ENCODE results near the gene ZNF669. TPM values are rescaled to one million over a fixed set of nuclear protein-coding genes. Genes with fewer than 3 reads are reported as not detected.

The ZNF669 gene
- polyA plus RNA-seq, 3 donors: 5.1 to 8.9 (median 8.9) TPM

DNA sequence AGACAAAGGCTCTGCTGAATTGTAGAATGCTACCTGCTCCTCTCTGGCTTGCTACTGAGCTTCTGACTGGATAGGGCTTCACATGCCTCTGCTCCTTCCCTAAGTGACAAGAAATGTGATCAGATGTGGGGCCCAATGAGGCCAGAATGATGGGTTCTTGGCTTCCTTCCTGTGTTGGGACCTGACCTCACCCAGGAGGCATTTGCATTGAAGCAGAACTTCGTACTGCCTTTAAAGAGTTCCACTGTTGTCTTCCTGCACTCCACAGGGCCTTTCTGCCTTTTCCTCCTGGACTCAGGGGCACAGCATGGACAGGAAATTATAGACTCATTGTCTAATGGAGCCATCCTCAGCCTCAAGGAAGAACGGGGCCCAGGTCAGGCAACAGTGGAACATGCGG is 39.9 kb downstream of the ZNF669 start:
- Mint-ChIP-seq H3K36me3 (peaks cover 7 to 24% of the 10 kb centered on the region in 2 donors), H3K4me1 (no peaks in the 10 kb centered on the region), H3K9me3 (peaks cover 40 to 81% (median 73%) of the 10 kb centered on the region in 7 donors), H3K4me3 (no peak overlapping the region), H3K27me3 (ENCODE audit: low read depth in 3 of 3) (peaks cover 0 to 7% (median 2%) of the 10 kb centered on the region in 3 donors), H3K27ac (no peak overlapping the region)
- WGBS (ENCODE audit: insufficient coverage): 96% methylated on average over 3 of the region's 3 CpGs
- Histone ChIP-seq H3K4me3 (replicated peaks in 1 of 3; ENCODE audit: low read depth in 2 of 3, low read length in 3 of 3) (no peak overlapping the region), H3K79me2 (ENCODE audit: insufficient read depth, low read length) (peaks cover 12% of the 10 kb centered on the region), H3K4me1 (ENCODE audit: control insufficient read depth in 1 of 2, insufficient read depth in 2 of 2, low read length in 2 of 2) (no peaks in the 10 kb centered on the region), H2AFZ (ENCODE audit: insufficient read depth, low read depth, low read length, poor library complexity, severe bottlenecking) (no peak overlapping the region), H4K20me1 (ENCODE audit: insufficient read depth, low read length) (no peaks in the 10 kb centered on the region), H3K4me2 (replicated peaks; ENCODE audit: extremely low read depth, low read length, poor library complexity, severe bottlenecking) (no peak overlapping the region), H3K9ac (ENCODE audit: insufficient read depth, low read length, poor library complexity, severe bottlenecking) (no peak overlapping the region), H3K27ac (ENCODE audit: low read depth in 1 of 2, low read length in 2 of 2) (no peak overlapping the region), H3K27me3 (ENCODE audit: control insufficient read depth in 2 of 2, insufficient read depth in 2 of 2, low read length in 2 of 2) (no peaks in the 10 kb centered on the region), H3K9me3 (replicated peaks in 1 of 2; ENCODE audit: control insufficient read depth in 1 of 2, insufficient read depth in 1 of 2, low read length in 2 of 2) (peaks cover 58 to 90% of the 10 kb centered on the region in 2 donors), H3K36me3 (replicated peaks in 1 of 2; ENCODE audit: control insufficient read depth in 1 of 2, insufficient read depth in 2 of 2, low read length in 2 of 2) (peaks cover 0 to 8% of the 10 kb centered on the region in 2 donors)
- TF ChIP-seq, protein P1, sequence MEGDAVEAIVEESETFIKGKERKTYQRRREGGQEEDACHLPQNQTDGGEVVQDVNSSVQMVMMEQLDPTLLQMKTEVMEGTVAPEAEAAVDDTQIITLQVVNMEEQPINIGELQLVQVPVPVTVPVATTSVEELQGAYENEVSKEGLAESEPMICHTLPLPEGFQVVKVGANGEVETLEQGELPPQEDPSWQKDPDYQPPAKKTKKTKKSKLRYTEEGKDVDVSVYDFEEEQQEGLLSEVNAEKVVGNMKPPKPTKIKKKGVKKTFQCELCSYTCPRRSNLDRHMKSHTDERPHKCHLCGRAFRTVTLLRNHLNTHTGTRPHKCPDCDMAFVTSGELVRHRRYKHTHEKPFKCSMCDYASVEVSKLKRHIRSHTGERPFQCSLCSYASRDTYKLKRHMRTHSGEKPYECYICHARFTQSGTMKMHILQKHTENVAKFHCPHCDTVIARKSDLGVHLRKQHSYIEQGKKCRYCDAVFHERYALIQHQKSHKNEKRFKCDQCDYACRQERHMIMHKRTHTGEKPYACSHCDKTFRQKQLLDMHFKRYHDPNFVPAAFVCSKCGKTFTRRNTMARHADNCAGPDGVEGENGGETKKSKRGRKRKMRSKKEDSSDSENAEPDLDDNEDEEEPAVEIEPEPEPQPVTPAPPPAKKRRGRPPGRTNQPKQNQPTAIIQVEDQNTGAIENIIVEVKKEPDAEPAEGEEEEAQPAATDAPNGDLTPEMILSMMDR (IDR thresholded peaks at IDR 0.05): no peak
- DNase-seq: no peak
- intact Hi-C loops (cut with micrococcal nuclease): no loop called here

DNA sequence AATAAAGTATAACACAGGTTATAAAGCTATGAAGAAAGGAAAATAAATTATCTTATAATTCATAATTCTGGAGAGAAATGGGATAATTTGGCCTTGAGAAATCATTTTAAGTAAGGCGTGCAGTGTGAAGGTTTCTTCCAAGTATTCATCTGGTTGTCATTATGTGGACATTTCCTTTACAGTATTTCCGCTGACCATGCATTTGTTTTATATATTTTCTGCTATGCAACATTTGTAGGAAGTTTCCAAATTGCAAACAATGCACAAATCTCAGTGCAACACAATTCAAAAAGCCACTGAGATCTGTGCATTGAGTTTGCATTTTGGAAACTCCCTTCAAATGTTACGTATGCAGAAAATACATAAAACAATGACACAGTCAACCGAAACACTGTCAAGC is 43.4 kb downstream of the ZNF669 start:
- Histone ChIP-seq H3K4me2 (replicated peaks; ENCODE audit: extremely low read depth, low read length, poor library complexity, severe bottlenecking) (no peak overlapping the region), H3K9me3 (replicated peaks in 1 of 2; ENCODE audit: control insufficient read depth in 1 of 2, insufficient read depth in 1 of 2, low read length in 2 of 2) (peaks cover 41 to 93% of the 10 kb centered on the region in 2 donors), H3K9ac (ENCODE audit: insufficient read depth, low read length, poor library complexity, severe bottlenecking) (no peak overlapping the region), H3K27me3 (ENCODE audit: control insufficient read depth in 2 of 2, insufficient read depth in 2 of 2, low read length in 2 of 2) (no peaks in the 10 kb centered on the region), H3K4me3 (replicated peaks in 1 of 3; ENCODE audit: low read depth in 2 of 3, low read length in 3 of 3) (no peak overlapping the region), H2AFZ (ENCODE audit: insufficient read depth, low read depth, low read length, poor library complexity, severe bottlenecking) (no peak overlapping the region), H3K79me2 (ENCODE audit: insufficient read depth, low read length) (peaks cover 9% of the 10 kb centered on the region), H3K4me1 (ENCODE audit: control insufficient read depth in 1 of 2, insufficient read depth in 2 of 2, low read length in 2 of 2) (no peaks in the 10 kb centered on the region), H4K20me1 (ENCODE audit: insufficient read depth, low read length) (no peaks in the 10 kb centered on the region), H3K36me3 (replicated peaks in 1 of 2; ENCODE audit: control insufficient read depth in 1 of 2, insufficient read depth in 2 of 2, low read length in 2 of 2) (peaks cover 0 to 8% of the 10 kb centered on the region in 2 donors), H3K27ac (ENCODE audit: low read depth in 1 of 2, low read length in 2 of 2) (no peak overlapping the region)
- H3K27ac Mint-ChIP-seq: no peak overlapping the region
- no peak for DNase-seq
- intact Hi-C loops (cut with micrococcal nuclease): no loop called here
- no peaks in the 10 kb centered on the region for H3K4me1 Mint-ChIP-seq
- peaks cover 0 to 5% (median 2%) of the 10 kb centered on the region in 3 donors for H3K27me3 Mint-ChIP-seq (ENCODE audit: low read depth in 3 of 3)
- peaks cover 51 to 81% (median 72%) of the 10 kb centered on the region in 7 donors for H3K9me3 Mint-ChIP-seq
- TF ChIP-seq, protein P1 (IDR thresholded peaks at IDR 0.05): no peak
- no peak overlapping the region for H3K4me3 Mint-ChIP-seq
- peaks cover 9 to 32% of the 10 kb centered on the region in 2 donors for H3K36me3 Mint-ChIP-seq
- WGBS (ENCODE audit: insufficient coverage): no CpG with 5 or more reads among the region's 4 CpGs
